ENCODE data around the gene NPL.

Gene NPL

DNA sequence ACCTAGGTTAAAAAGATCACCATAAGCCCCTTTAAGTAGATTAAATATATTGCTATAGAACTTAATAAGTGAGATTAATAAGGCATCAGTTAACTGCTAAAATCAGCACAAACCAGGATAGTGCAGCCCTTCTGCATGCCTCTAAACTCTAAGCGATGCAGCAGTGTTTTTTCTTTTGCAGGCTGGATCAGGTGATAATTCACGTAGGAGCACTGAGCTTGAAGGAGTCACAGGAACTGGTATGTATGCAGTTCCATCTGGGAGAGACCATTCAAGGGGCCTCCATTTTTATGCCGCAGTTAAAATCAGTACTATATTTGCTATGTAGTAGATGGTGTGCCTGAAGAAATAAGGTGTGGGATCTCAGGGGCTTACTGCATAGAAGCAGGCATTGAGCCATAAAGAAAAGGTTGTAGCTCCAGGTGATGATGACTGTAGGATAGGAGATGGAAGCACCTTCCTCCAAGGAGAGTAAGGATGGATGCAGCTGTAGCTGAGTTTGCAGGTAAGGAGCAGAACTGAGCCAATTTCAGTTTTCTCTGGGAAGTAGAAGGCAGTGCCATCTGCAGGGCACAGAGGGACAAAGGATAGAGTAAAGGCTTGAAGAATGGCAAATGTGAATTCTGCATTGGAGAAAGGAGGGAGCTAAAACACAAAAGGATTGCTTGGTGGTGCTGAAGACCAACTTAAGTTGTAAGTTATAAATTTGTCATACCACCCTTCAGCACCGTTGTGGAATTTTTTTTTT, 22.6 kb downstream of the NPL start:
- no peak for DNase-seq
- no peak overlapping the region for H3K4me3 ChIP-seq (ENCODE audit: low read length)

DNA sequence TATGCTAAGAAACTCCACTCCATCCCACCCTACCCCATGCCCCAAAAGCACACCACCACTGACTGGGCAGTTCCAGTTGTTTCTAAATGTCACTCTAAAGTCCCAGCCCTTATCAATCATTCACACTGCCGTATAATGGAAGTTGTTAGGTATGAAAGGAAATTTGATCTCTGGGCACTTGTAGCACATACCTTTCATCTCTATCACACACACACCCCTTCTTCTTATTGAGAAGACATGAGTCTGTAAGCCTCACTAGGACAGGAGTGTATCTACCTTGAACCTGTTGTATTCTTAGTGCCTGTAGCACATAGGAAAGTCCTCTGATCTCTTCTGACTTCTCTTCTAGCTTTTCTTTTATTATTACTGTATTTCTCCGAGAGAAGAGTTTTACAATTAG, 27.3 kb downstream of the NPL start:
- TF ChIP-seq EZH2 (optimal IDR thresholded peaks at IDR 0.05; ENCODE audit: low read depth, low read length) (no peak), EZH2phosphoT487 (IDR thresholded peaks at IDR 0.05; ENCODE audit: low read length) (no peak)
- TF ChIP-seq, protein P1, sequence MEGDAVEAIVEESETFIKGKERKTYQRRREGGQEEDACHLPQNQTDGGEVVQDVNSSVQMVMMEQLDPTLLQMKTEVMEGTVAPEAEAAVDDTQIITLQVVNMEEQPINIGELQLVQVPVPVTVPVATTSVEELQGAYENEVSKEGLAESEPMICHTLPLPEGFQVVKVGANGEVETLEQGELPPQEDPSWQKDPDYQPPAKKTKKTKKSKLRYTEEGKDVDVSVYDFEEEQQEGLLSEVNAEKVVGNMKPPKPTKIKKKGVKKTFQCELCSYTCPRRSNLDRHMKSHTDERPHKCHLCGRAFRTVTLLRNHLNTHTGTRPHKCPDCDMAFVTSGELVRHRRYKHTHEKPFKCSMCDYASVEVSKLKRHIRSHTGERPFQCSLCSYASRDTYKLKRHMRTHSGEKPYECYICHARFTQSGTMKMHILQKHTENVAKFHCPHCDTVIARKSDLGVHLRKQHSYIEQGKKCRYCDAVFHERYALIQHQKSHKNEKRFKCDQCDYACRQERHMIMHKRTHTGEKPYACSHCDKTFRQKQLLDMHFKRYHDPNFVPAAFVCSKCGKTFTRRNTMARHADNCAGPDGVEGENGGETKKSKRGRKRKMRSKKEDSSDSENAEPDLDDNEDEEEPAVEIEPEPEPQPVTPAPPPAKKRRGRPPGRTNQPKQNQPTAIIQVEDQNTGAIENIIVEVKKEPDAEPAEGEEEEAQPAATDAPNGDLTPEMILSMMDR (IDR thresholded peaks at IDR 0.05; ENCODE audit: low read length), result no peak
- Histone ChIP-seq H3K36me3 (replicated peaks; ENCODE audit: insufficient read depth, low read length) (no peaks in the 10 kb centered on the region), H3K9ac (ENCODE audit: low read length) (no peak overlapping the region), H2AFZ (ENCODE audit: low read length) (no peak overlapping the region), H3K4me1 (ENCODE audit: low read length) (no peaks in the 10 kb centered on the region), H3F3A (ENCODE audit: insufficient read depth, low read length) (no peaks in the 10 kb centered on the region), H3K27me3 (replicated peaks; ENCODE audit: insufficient read depth, low read length) (no peaks in the 10 kb centered on the region; the same call in 1 of the 2 replicates), H3K9me3 (replicated peaks; ENCODE audit: insufficient read depth, low read length) (no peaks in the 10 kb centered on the region), H3K4me2 (ENCODE audit: low read depth, low read length) (no peak overlapping the region), H3K27ac (ENCODE audit: low read length) (no peak overlapping the region), H4K20me1 (ENCODE audit: insufficient read depth, low read length) (no peaks in the 10 kb centered on the region), H3K4me3 (ENCODE audit: low read length) (no peak overlapping the region), H3K9me2 (replicated peaks; ENCODE audit: insufficient read depth, low read length) (no peaks in the 10 kb centered on the region), H3K79me2 (ENCODE audit: low read length) (no peaks in the 10 kb centered on the region)
- no peak for DNase-seq

More for the DNA sequence above, 22.6 kb downstream of the NPL start:
- Histone ChIP-seq H4K20me1 (ENCODE audit: insufficient read depth, low read length) (no peaks in the 10 kb centered on the region), H3K79me2 (ENCODE audit: low read length) (no peaks in the 10 kb centered on the region), H3K27ac (ENCODE audit: low read length) (no peak overlapping the region), H3K4me2 (ENCODE audit: low read depth, low read length) (no peak overlapping the region), H3K27me3 (replicated peaks; ENCODE audit: insufficient read depth, low read length) (no peaks in the 10 kb centered on the region), H3K9me3 (replicated peaks; ENCODE audit: insufficient read depth, low read length) (no peaks in the 10 kb centered on the region), H3F3A (ENCODE audit: insufficient read depth, low read length) (no peaks in the 10 kb centered on the region), H3K4me1 (ENCODE audit: low read length) (no peaks in the 10 kb centered on the region), H3K9me2 (replicated peaks; ENCODE audit: insufficient read depth, low read length) (no peaks in the 10 kb centered on the region), H3K36me3 (replicated peaks; ENCODE audit: insufficient read depth, low read length) (no peaks in the 10 kb centered on the region), H2AFZ (ENCODE audit: low read length) (no peak overlapping the region), H3K9ac (ENCODE audit: low read length) (no peak overlapping the region)
- TF ChIP-seq EZH2 (optimal IDR thresholded peaks at IDR 0.05; ENCODE audit: low read depth, low read length), result no peak
- TF ChIP-seq, protein P1 (IDR thresholded peaks at IDR 0.05; ENCODE audit: low read length), result no peak
- no peak for TF ChIP-seq EZH2phosphoT487 (IDR thresholded peaks at IDR 0.05; ENCODE audit: low read length)

DNA sequence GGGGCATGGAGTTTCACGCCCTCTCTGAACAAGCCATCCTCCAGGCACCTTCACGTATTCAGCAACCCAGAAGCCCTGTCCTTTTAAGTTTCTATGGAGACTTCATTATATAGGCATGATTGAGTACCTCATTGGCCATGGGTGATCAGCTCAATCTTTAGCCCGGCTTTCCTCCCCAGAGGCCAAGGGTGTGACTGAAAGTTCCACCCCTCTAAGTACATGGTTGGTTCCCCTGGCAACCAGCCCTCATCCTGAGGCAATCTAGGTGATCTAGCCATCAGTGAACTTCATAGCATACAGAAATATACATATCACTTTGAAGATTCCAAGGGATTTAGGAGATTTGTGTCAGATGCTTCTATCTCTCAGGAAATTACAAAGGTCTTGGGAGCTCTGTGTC, 28.2 kb downstream of the NPL start:
- Histone ChIP-seq H3K4me1 (ENCODE audit: low read length) (no peaks in the 10 kb centered on the region), H3K4me3 (ENCODE audit: low read length) (no peak overlapping the region), H3K79me2 (ENCODE audit: low read length) (no peaks in the 10 kb centered on the region), H2AFZ (ENCODE audit: low read length) (no peak overlapping the region), H3K9me3 (replicated peaks; ENCODE audit: insufficient read depth, low read length) (no peaks in the 10 kb centered on the region), H4K20me1 (ENCODE audit: insufficient read depth, low read length) (no peaks in the 10 kb centered on the region), H3K36me3 (replicated peaks; ENCODE audit: insufficient read depth, low read length) (no peaks in the 10 kb centered on the region), H3K27me3 (replicated peaks; ENCODE audit: insufficient read depth, low read length) (peaks cover 7% of the 10 kb centered on the region; the same call in 1 of the 2 replicates), H3K9me2 (replicated peaks; ENCODE audit: insufficient read depth, low read length) (no peaks in the 10 kb centered on the region), H3K4me2 (ENCODE audit: low read depth, low read length) (no peak overlapping the region), H3F3A (ENCODE audit: insufficient read depth, low read length) (no peaks in the 10 kb centered on the region), H3K9ac (ENCODE audit: low read length) (no peak overlapping the region), H3K27ac (ENCODE audit: low read length) (no peak overlapping the region)
- no peak for DNase-seq
- TF ChIP-seq EZH2phosphoT487 (IDR thresholded peaks at IDR 0.05; ENCODE audit: low read length) (no peak), EZH2 (optimal IDR thresholded peaks at IDR 0.05; ENCODE audit: low read depth, low read length) (no peak)
- TF ChIP-seq, protein P1 (IDR thresholded peaks at IDR 0.05; ENCODE audit: low read length), result no peak

Data from MM.1S (cell line).